Adrenal gland (tissue), 5 donors: ENCODE data around the gene PHLDB1.

Experiments
- POLR2A ChIP-seq, 2 donors: fragments of 450-650 bp; IDR thresholded peaks; one replicate each; pipeline ENCODE4 v1.6.1; 2017; ENCODE audit warnings: antibody characterized with exemption in 2 of 2, mild to moderate bottlenecking in 2 of 2, moderate library complexity in 1 of 2
- TF ChIP-seq, protein P1 (sequence below), 6 experiments: fragments of 450-650 bp in 4 of 6; fragments of 200-600 bp in 2 of 6; sonication (generic) in 1 of 6; IDR thresholded peaks; 1 replicate in 5 of 6; 2 replicates in 1 of 6; pipeline versions ENCODE4 v1.5.1 to v1.8.0; 2016 to 2021; ENCODE audit warnings: antibody characterized with exemption in 6 of 6, mild to moderate bottlenecking in 2 of 6, moderate library complexity in 1 of 6
- donor health status: DM: no; HTN: no; CAD: no.

DNA sequence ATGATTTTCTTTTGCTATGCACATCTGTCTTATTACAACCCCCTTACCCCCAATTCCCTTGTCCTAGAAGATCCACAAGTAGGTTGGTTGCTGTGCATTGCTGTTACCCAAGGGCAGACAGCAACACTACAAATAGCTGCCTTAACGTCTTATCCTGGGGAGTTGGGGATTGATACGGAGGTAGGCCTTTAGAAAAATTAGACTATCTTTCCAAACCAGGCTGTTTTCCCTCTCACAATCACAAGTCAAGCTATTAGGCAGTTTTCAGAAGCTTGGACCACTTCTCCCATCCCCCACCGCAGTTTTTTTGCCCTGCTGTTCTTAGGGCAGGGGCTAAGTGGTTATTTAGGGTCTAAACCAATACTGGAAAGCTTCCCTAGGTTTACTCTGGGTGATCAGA is 2.8 kb upstream of the PHLDB1 start:
- TF ChIP-seq, protein P1, sequence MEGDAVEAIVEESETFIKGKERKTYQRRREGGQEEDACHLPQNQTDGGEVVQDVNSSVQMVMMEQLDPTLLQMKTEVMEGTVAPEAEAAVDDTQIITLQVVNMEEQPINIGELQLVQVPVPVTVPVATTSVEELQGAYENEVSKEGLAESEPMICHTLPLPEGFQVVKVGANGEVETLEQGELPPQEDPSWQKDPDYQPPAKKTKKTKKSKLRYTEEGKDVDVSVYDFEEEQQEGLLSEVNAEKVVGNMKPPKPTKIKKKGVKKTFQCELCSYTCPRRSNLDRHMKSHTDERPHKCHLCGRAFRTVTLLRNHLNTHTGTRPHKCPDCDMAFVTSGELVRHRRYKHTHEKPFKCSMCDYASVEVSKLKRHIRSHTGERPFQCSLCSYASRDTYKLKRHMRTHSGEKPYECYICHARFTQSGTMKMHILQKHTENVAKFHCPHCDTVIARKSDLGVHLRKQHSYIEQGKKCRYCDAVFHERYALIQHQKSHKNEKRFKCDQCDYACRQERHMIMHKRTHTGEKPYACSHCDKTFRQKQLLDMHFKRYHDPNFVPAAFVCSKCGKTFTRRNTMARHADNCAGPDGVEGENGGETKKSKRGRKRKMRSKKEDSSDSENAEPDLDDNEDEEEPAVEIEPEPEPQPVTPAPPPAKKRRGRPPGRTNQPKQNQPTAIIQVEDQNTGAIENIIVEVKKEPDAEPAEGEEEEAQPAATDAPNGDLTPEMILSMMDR (IDR thresholded peaks at IDR 0.05) = no peak
- TF ChIP-seq POLR2A (IDR thresholded peaks at IDR 0.05) = no peak
